GM23248 (cell line): Measurements from ENCODE around the gene SUMF1. TPM values are rescaled to one million over a fixed set of nuclear protein-coding genes. Genes with fewer than 3 reads are reported as not detected.
A peak's percentile ranks its signal among the peaks of the same experiment; 100 is the strongest.

ENCODE experiments used
- DNase-seq: peaks from one replicate; pipeline ENCODE4 v3.0.0-alpha.2; 2015
- H2AFZ ChIP-seq: fragments of 200-600 bp; sonication (generic); 2 replicates; pipeline ENCODE4 v1.6.1; 2016; ENCODE audit warnings: antibody characterized with exemption
- H3F3A ChIP-seq: fragments of 200-600 bp; sonication (generic); 2 replicates; pipeline ENCODE4 v1.6.1; 2016; ENCODE audit warnings: mild to moderate bottlenecking, antibody characterized with exemption, mixed run types; ENCODE audit not compliant: insufficient read depth
- H3K27ac ChIP-seq: fragments of 200-600 bp; sonication (generic); 2 replicates; pipeline ENCODE4 v1.5.1; 2016; ENCODE audit warnings: mild to moderate bottlenecking
- H3K27me3 ChIP-seq: fragments of 200-600 bp; sonication (generic); replicated peaks from 2 replicates; pipeline ENCODE4 v1.6.1; 2016; ENCODE audit warnings: mild to moderate bottlenecking; ENCODE audit not compliant: insufficient read depth
- H3K36me3 ChIP-seq: fragments of 200-600 bp; sonication (generic); 2 replicates; pipeline ENCODE4 v1.6.1; 2016; ENCODE audit warnings: low read depth, mild to moderate bottlenecking
- H3K4me1 ChIP-seq: fragments of 200-600 bp; sonication (generic); 2 replicates; pipeline ENCODE4 v1.6.1; 2016; ENCODE audit warnings: mild to moderate bottlenecking; ENCODE audit not compliant: insufficient read depth
- H3K4me2 ChIP-seq: fragments of 200-600 bp; sonication (generic); one replicate; pipeline ENCODE4 v1.6.1; 2016; ENCODE audit warnings: mild to moderate bottlenecking; ENCODE audit not compliant: unreplicated experiment
- H3K4me3 ChIP-seq: fragments of 200-600 bp; sonication (generic); 2 replicates; pipeline ENCODE4 v1.5.1; 2016; ENCODE audit warnings: mild to moderate bottlenecking
- H3K79me2 ChIP-seq: fragments of 200-600 bp; sonication (generic); 2 replicates; pipeline ENCODE4 v1.6.1; 2016; ENCODE audit warnings: mild to moderate bottlenecking; ENCODE audit not compliant: insufficient read depth
- H3K9ac ChIP-seq: fragments of 200-600 bp; sonication (generic); 2 replicates; pipeline ENCODE4 v1.6.1; 2016; ENCODE audit warnings: mild to moderate bottlenecking
- H3K9me2 ChIP-seq: fragments of 200-600 bp; sonication (generic); 2 replicates; pipeline ENCODE4 v1.6.1; 2016; ENCODE audit warnings: mixed run types, mild to moderate bottlenecking, moderate library complexity; ENCODE audit not compliant: insufficient read depth
- H3K9me3 ChIP-seq: fragments of 200-600 bp; sonication (generic); one replicate; pipeline ENCODE4 v1.6.1; 2017; ENCODE audit warnings: low read depth
- H4K20me1 ChIP-seq: fragments of 200-600 bp; sonication (generic); 2 replicates; pipeline ENCODE4 v1.6.0; 2016; ENCODE audit not compliant: insufficient read depth
- EZH2 ChIP-seq: fragments of 200-600 bp; sonication (generic); IDR thresholded peaks from 2 replicates; pipeline ENCODE4 v1.6.1; 2018; ENCODE audit warnings: antibody characterized with exemption, mild to moderate bottlenecking; ENCODE audit not compliant: insufficient read depth, poor library complexity, severe bottlenecking
- EZH2phosphoT487 ChIP-seq: fragments of 200-600 bp; sonication (generic); IDR thresholded peaks from 2 replicates; pipeline ENCODE4 v1.6.1; 2018; ENCODE audit warnings: antibody characterized with exemption, moderate library complexity, mild to moderate bottlenecking, low read depth; ENCODE audit not compliant: insufficient read depth
- WGBS, 2 experiments: methylation state at CpG; one replicate each; pipeline ENCODE4 v1.1.6; 2015 to 2017; ENCODE audit warnings: low lambda C conversion rate in 2 of 2, low coverage in 1 of 2; ENCODE audit errors: missing lambda C conversion rate in 2 of 2; 5-methylcytosine and 5-hydroxymethylcytosine counted together
- in situ Hi-C: fragments of 300-500 bp; cut with MboI; formaldehyde crosslinking; loops from 2 replicates; pipeline ENCODE4 v1.15.0; 2020
- polyA plus RNA-seq: library from polyadenylated mRNA; unstranded; fragments of >200 nt; fragmentation: Nextera tagmentation; extraction: Ambion mirVana; gene quantifications from 2 replicates; pipeline ENCODE4 v1.2.1, GENCODE V29; 2016
- total RNA-seq: library from RNA; depleted of rRNA; stranded (reverse); fragments of >200 nt; shearing (Covaris generic); gene quantifications from 2 replicates; pipeline ENCODE4 v1.2.3, GENCODE V29; 2014

SUMF1 gene
- total and polyA plus RNA-seq, 2 experiments from 2014 or later: 55.3 to 88.1 TPM

GRCh38 chr3:4341336-4341675, 125.8 kb downstream of the SUMF1 start:
- no peaks in the 10 kb centered on the region for H3K27me3 ChIP-seq
- DNase-seq: no peak
- H3K9me3 ChIP-seq: no peaks in the 10 kb centered on the region
- no peaks in the 10 kb centered on the region for H3K36me3 ChIP-seq
- H3K4me1 ChIP-seq: peaks cover 14% of the 10 kb centered on the region
- H3K79me2 ChIP-seq: no peaks in the 10 kb centered on the region
- H3K4me3 ChIP-seq: no peak overlapping the region
- peaks cover 11% of the 10 kb centered on the region for H3F3A ChIP-seq
- no peak overlapping the region for H3K27ac ChIP-seq
- H4K20me1 ChIP-seq: no peaks in the 10 kb centered on the region
- no peak overlapping the region for H2AFZ ChIP-seq
- in situ Hi-C loops: loop anchor here (25.0 kb wide), 1 partner anchor 721 kb away; no protein-coding TSS in a partner anchor
- no peak overlapping the region for H3K9ac ChIP-seq
- no peak for TF ChIP-seq EZH2phosphoT487
- TF ChIP-seq EZH2: no peak
- no peak overlapping the region for H3K4me2 ChIP-seq
- no peaks in the 10 kb centered on the region for H3K9me2 ChIP-seq

GRCh38 chr3:4340411-4341335, 126.4 kb downstream of the SUMF1 start:
- 60 to 61% methylated on average over 6 of the region's 6 CpGs for WGBS, 2 experiments
- peaks cover 14% of the 10 kb centered on the region for H3K4me1 ChIP-seq
- peak; percentile 15 for DNase-seq
- H3K9ac ChIP-seq: no peak overlapping the region
- no peaks in the 10 kb centered on the region for H3K9me3 ChIP-seq
- H3K27ac ChIP-seq: no peak overlapping the region
- in situ Hi-C loops: loop anchor here (25.0 kb wide), 1 partner anchor 722 kb away; no protein-coding TSS in a partner anchor
- H2AFZ ChIP-seq: no peak overlapping the region
- H4K20me1 ChIP-seq: no peaks in the 10 kb centered on the region
- H3K27me3 ChIP-seq: no peaks in the 10 kb centered on the region
- peaks cover 11% of the 10 kb centered on the region for H3F3A ChIP-seq
- TF ChIP-seq EZH2phosphoT487 (no peak), EZH2 (no peak)
- H3K4me3 ChIP-seq: no peak overlapping the region
- no peaks in the 10 kb centered on the region for H3K79me2 ChIP-seq
- H3K9me2 ChIP-seq: no peaks in the 10 kb centered on the region
- H3K4me2 ChIP-seq: no peak overlapping the region
- H3K36me3 ChIP-seq: no peaks in the 10 kb centered on the region

GRCh38 chr3:4340077-4340410, 127.0 kb downstream of the SUMF1 start:
- in situ Hi-C loops: loop anchor here (25.0 kb wide), 1 partner anchor 722 kb away; no protein-coding TSS in a partner anchor
- Histone ChIP-seq H3K27ac (no peak overlapping the region), H3K79me2 (no peaks in the 10 kb centered on the region), H3K9me3 (no peaks in the 10 kb centered on the region), H3K9ac (no peak overlapping the region), H4K20me1 (no peaks in the 10 kb centered on the region), H3K36me3 (no peaks in the 10 kb centered on the region), H3K9me2 (no peaks in the 10 kb centered on the region), H3F3A (peaks cover 11% of the 10 kb centered on the region), H3K4me2 (no peak overlapping the region), H3K27me3 (no peaks in the 10 kb centered on the region), H3K4me1 (peaks cover 14% of the 10 kb centered on the region), H3K4me3 (no peak overlapping the region), H2AFZ (no peak overlapping the region)
- no peak for DNase-seq
- TF ChIP-seq EZH2 (no peak), EZH2phosphoT487 (no peak)
- 89 to 96% methylated on average over 4 of the region's 4 CpGs for WGBS, 2 experiments

- Histone ChIP-seq H3K9me3 (no peaks in the 10 kb centered on the region), H3K4me3 (no peak overlapping the region), H3K27ac (no peak overlapping the region), H3K4me2 (no peak overlapping the region), H3K79me2 (no peaks in the 10 kb centered on the region), H3K9me2 (no peaks in the 10 kb centered on the region), H3K4me1 (peaks cover 12% of the 10 kb centered on the region), H2AFZ (no peak overlapping the region), H3F3A (peaks cover 10% of the 10 kb centered on the region), H3K27me3 (no peaks in the 10 kb centered on the region), H3K9ac (no peak overlapping the region), H3K36me3 (no peaks in the 10 kb centered on the region), H4K20me1 (no peaks in the 10 kb centered on the region)
- 87 to 92% methylated on average over 5 of the region's 5 CpGs for WGBS, 2 experiments
- TF ChIP-seq EZH2phosphoT487 (no peak), EZH2 (no peak)
- DNase-seq: no peak
- in situ Hi-C loops: loop anchor here (25.0 kb wide), 1 partner anchor 724 kb away; no protein-coding TSS in a partner anchor
These were observed 128.3 kb downstream of the SUMF1 start for GRCh38 chr3:4338751-4339150.
